Measurements from ENCODE around the gene PRDM5. TPM values are rescaled to one million over a fixed set of nuclear protein-coding genes. Genes with fewer than 3 reads are reported as not detected.

PRDM5 gene
- total RNA-seq, 1 experiment from 2014 or later, result 5.1 TPM

DNA sequence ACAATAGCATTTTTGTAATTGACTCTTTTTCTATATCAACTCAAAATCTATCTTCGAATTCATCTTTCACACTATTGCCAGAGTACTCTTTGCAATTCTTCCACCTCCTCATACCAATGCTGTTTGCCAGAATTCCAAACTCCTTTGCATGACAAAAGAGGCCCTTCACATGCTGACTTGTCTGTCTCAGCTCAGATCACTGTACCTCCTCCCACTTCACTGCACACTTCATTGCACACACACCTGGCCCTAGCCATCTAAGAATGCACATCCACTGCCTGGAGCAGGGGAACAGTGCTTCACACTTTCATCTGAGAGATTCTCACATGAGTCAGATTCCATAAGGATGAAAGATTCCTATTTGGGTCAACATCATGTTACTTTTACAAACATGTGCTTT is 56.5 kb downstream of the PRDM5 start:
- Histone ChIP-seq H3K27me3 (ENCODE audit: insufficient read depth, low read length) (no peaks in the 10 kb centered on the region), H3K79me2 (ENCODE audit: insufficient read depth, low read length) (no peaks in the 10 kb centered on the region), H3K9ac (ENCODE audit: low read length) (no peak overlapping the region), H2AFZ (ENCODE audit: low read depth, low read length, poor library complexity, severe bottlenecking) (no peak overlapping the region), H3K9me3 (ENCODE audit: control insufficient read depth in 1 of 2, insufficient read depth in 1 of 2, low read depth in 1 of 2, low read length in 2 of 2) (no peaks in the 10 kb centered on the region), H3K27ac (ENCODE audit: low read depth, low read length) (no peak overlapping the region), H3K4me2 (ENCODE audit: low read length) (no peak overlapping the region), H3K9me2 (ENCODE audit: insufficient read depth) (no peaks in the 10 kb centered on the region), H3K36me3 (ENCODE audit: control insufficient read depth in 1 of 2, insufficient read depth in 2 of 2, low read length in 2 of 2) (no peaks in the 10 kb centered on the region), H3K4me1 (ENCODE audit: control insufficient read depth in 1 of 2, insufficient read depth in 2 of 2, low read length in 2 of 2) (no peaks in the 10 kb centered on the region), H3K4me3 (replicated peaks in 1 of 2; ENCODE audit: low read depth in 1 of 2, low read length in 2 of 2) (no peak overlapping the region), H4K20me1 (ENCODE audit: insufficient read depth) (no peaks in the 10 kb centered on the region)
- no peak for TF ChIP-seq POLR2A (IDR thresholded peaks at IDR 0.05; ENCODE audit: borderline replicate concordance, extremely low read depth, insufficient read depth, insufficient read length)
- TF ChIP-seq, protein P1, sequence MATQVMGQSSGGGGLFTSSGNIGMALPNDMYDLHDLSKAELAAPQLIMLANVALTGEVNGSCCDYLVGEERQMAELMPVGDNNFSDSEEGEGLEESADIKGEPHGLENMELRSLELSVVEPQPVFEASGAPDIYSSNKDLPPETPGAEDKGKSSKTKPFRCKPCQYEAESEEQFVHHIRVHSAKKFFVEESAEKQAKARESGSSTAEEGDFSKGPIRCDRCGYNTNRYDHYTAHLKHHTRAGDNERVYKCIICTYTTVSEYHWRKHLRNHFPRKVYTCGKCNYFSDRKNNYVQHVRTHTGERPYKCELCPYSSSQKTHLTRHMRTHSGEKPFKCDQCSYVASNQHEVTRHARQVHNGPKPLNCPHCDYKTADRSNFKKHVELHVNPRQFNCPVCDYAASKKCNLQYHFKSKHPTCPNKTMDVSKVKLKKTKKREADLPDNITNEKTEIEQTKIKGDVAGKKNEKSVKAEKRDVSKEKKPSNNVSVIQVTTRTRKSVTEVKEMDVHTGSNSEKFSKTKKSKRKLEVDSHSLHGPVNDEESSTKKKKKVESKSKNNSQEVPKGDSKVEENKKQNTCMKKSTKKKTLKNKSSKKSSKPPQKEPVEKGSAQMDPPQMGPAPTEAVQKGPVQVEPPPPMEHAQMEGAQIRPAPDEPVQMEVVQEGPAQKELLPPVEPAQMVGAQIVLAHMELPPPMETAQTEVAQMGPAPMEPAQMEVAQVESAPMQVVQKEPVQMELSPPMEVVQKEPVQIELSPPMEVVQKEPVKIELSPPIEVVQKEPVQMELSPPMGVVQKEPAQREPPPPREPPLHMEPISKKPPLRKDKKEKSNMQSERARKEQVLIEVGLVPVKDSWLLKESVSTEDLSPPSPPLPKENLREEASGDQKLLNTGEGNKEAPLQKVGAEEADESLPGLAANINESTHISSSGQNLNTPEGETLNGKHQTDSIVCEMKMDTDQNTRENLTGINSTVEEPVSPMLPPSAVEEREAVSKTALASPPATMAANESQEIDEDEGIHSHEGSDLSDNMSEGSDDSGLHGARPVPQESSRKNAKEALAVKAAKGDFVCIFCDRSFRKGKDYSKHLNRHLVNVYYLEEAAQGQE (IDR thresholded peaks at IDR 0.05; ENCODE audit: low read depth), result no peak
- TF ChIP-seq JUND (IDR thresholded peaks at IDR 0.05), result no peak
- no peak for TF ChIP-seq TCF7L2 (IDR thresholded peaks at IDR 0.05; ENCODE audit: borderline replicate concordance, extremely low read depth, insufficient read depth, insufficient read length)
- no peak for TF ChIP-seq ELF1 (IDR thresholded peaks at IDR 0.05; ENCODE audit: borderline replicate concordance, low read depth)
- TF ChIP-seq RAD21 (IDR thresholded peaks at IDR 0.05; ENCODE audit: low read depth), result no peak
- TF ChIP-seq SRF (IDR thresholded peaks at IDR 0.05; ENCODE audit: low read depth), result no peak
- TF ChIP-seq SIN3A (IDR thresholded peaks at IDR 0.05; ENCODE audit: low read depth), result no peak
- TF ChIP-seq, protein P2, sequence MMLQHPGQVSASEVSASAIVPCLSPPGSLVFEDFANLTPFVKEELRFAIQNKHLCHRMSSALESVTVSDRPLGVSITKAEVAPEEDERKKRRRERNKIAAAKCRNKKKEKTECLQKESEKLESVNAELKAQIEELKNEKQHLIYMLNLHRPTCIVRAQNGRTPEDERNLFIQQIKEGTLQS (IDR thresholded peaks at IDR 0.05), result no peak
- TF ChIP-seq SP1 (IDR thresholded peaks at IDR 0.05; ENCODE audit: low read depth), result no peak
- TF ChIP-seq CEBPB (IDR thresholded peaks at IDR 0.05; ENCODE audit: low read depth), result no peak
- TF ChIP-seq POLR2AphosphoS5 (IDR thresholded peaks at IDR 0.05; ENCODE audit: low read depth, low read length), result no peak
- no peak for TF ChIP-seq EZH2 (IDR thresholded peaks at IDR 0.05)
- TF ChIP-seq ZFX (IDR thresholded peaks at IDR 0.05), result no peak
- no peak for TF ChIP-seq CBX3 (IDR thresholded peaks at IDR 0.05; ENCODE audit: low read depth)
- TF ChIP-seq EZH2phosphoT487 (IDR thresholded peaks at IDR 0.05; ENCODE audit: borderline replicate concordance), result no peak
- ChIA-PET RAD21 (ENCODE audit: low non-redundant PET in 1 of 2, low total read pairs in 2 of 2, uncharacterized antibody in 2 of 2, unreplicated experiment in 2 of 2) (no interaction called here), POLR2A (no interaction called here), CTCF (no interaction called here)
- no peak for ATAC-seq
- no peak for DNase-seq (ENCODE audit: low read depth, low spot score)
- intact Hi-C loops (cut with micrococcal nuclease), result no loop called here
- BruUV-seq (replicated peaks), result no TSS peak
